Ascending aorta (tissue), 2 donors: ENCODE data around the gene GSG1. TPM values are rescaled to one million over a fixed set of nuclear protein-coding genes. Genes with fewer than 3 reads are reported as not detected.
"Not testable (repeated sequence)": the region's sequence is repeated elsewhere in the genome, so short reads cannot be mapped to it uniquely, and the experiment has no call there.

Experiments used
- DNase-seq, 2 donors: peaks; one replicate each; pipeline ENCODE4 v3.0.0-alpha.2; 2019; ENCODE audit warnings: low spot score in 2 of 2
- H3K27ac ChIP-seq, 2 donors: fragments of 200-600 bp; sonication (generic); one replicate each; pipeline ENCODE4 v1.5.1; 2016 to 2017; ENCODE audit warnings: mild to moderate bottlenecking in 1 of 2
- H3K27me3 ChIP-seq: fragments of 200-600 bp; sonication (generic); one replicate; pipeline ENCODE4 v1.5.1; 2017
- H3K36me3 ChIP-seq, 2 donors: fragments of 200-600 bp; sonication (generic); one replicate each; pipeline ENCODE4 v1.5.1; 2016
- H3K4me1 ChIP-seq, 2 donors: fragments of 200-600 bp; sonication (generic); one replicate each; pipeline ENCODE4 v1.5.1; 2016 to 2017; ENCODE audit warnings: mild to moderate bottlenecking in 1 of 2
- H3K4me3 ChIP-seq, 2 donors: fragments of 200-600 bp; sonication (generic); one replicate each; pipeline ENCODE4 v1.5.1; 2016 to 2017; ENCODE audit warnings: mild to moderate bottlenecking in 1 of 2
- H3K9me3 ChIP-seq, 2 donors: fragments of 200-600 bp; sonication (generic); one replicate each; pipeline ENCODE4 v1.5.1; 2016
- CTCF ChIP-seq, 3 experiments: fragments of 200-600 bp in 2 of 3; fragments of 450-650 bp in 1 of 3; sonication (generic) in 2 of 3; IDR thresholded peaks; one replicate each; pipeline ENCODE4 v1.5.1; 2016 to 2019; ENCODE audit warnings: antibody characterized with exemption in 3 of 3, mild to moderate bottlenecking in 1 of 3, moderate library complexity in 1 of 3
- intact Hi-C: fragments of 100-400 bp; cut with DNase I; formaldehyde crosslinking; loops from one replicate; pipeline ENCODE4 v1.15.1; 2023
- total RNA-seq: library from RNA; depleted of rRNA; stranded (reverse); fragments of >200 nt; gene quantifications from one replicate; pipeline ENCODE4 v1.1.0, GENCODE V29; 2016

GSG1 gene
- total RNA-seq, 1 donor from 2014 or later = not detected

GRCh38 chr12:13060581-13060980 lies 42.9 kb downstream of the GSG1 start:
- Histone ChIP-seq H3K27me3 (no peaks in the 10 kb centered on the region), H3K27ac (no peak overlapping the region), H3K4me3 (no peak overlapping the region), H3K9me3 (no peaks in the 10 kb centered on the region), H3K36me3 (peaks cover 19 to 30% of the 10 kb centered on the region in 2 donors), H3K4me1 (no peaks in the 10 kb centered on the region)
- TF ChIP-seq CTCF (IDR thresholded peaks at IDR 0.05) = no peak
- intact Hi-C loops = no loop called here
- no peak for DNase-seq

- H3K9me3 ChIP-seq, DNase-seq, intact Hi-C loops, H3K4me1 ChIP-seq, H3K27ac ChIP-seq, H3K27me3 ChIP-seq, H3K4me3 ChIP-seq, H3K36me3 ChIP-seq: not testable (repeated sequence)
Measured at GRCh38 chr12:13053617-13054016, 49.9 kb downstream of the GSG1 start.

- intact Hi-C loops = no loop called here
- no peak for DNase-seq
- TF ChIP-seq CTCF (IDR thresholded peaks at IDR 0.05) = no peak
- peaks cover 0 to 2% of the 10 kb centered on the region in 2 donors for H3K4me1 ChIP-seq
- no peak overlapping the region for H3K4me3 ChIP-seq
- no peaks in the 10 kb centered on the region for H3K27me3 ChIP-seq
- no peak overlapping the region for H3K27ac ChIP-seq
- H3K36me3 ChIP-seq = peaks cover 0 to 9% of the 10 kb centered on the region in 2 donors
- no peaks in the 10 kb centered on the region for H3K9me3 ChIP-seq
Measured at GRCh38 chr12:13052421-13052820, 51.0 kb downstream of the GSG1 start.

GRCh38 chr12:13049816-13050215 lies 53.7 kb downstream of the GSG1 start:
- TF ChIP-seq CTCF (IDR thresholded peaks at IDR 0.05) = no peak
- H3K4me3 ChIP-seq = no peak overlapping the region
- H3K4me1 ChIP-seq = peaks cover 0 to 8% of the 10 kb centered on the region in 2 donors
- no peaks in the 10 kb centered on the region for H3K9me3 ChIP-seq
- intact Hi-C loops = no loop called here
- H3K27ac ChIP-seq = no peak overlapping the region
- H3K36me3 ChIP-seq = no peaks in the 10 kb centered on the region
- no peaks in the 10 kb centered on the region for H3K27me3 ChIP-seq
- no peak for DNase-seq

GRCh38 chr12:13046964-13047363 lies 56.5 kb downstream of the GSG1 start:
- Histone ChIP-seq H3K27me3 (no peaks in the 10 kb centered on the region), H3K4me3 (no peak overlapping the region), H3K4me1 (peaks cover 0 to 8% of the 10 kb centered on the region in 2 donors), H3K27ac (no peak overlapping the region), H3K36me3 (no peaks in the 10 kb centered on the region), H3K9me3 (no peaks in the 10 kb centered on the region)
- no peak for TF ChIP-seq CTCF (IDR thresholded peaks at IDR 0.05)
- intact Hi-C loops = no loop called here
- DNase-seq = no peak

- no peaks in the 10 kb centered on the region for H3K27me3 ChIP-seq
- no peak for DNase-seq
- no peaks in the 10 kb centered on the region for H3K36me3 ChIP-seq
- H3K27ac ChIP-seq = no peak overlapping the region
- intact Hi-C loops = loop anchor here (2.0 kb wide), 2 partner anchors 21 to 51 kb away; no protein-coding TSS in a partner anchor
- TF ChIP-seq CTCF (IDR thresholded peaks at IDR 0.05) = no peak
- H3K4me3 ChIP-seq = no peak overlapping the region
- peaks cover 0 to 6% of the 10 kb centered on the region in 2 donors for H3K4me1 ChIP-seq
- no peaks in the 10 kb centered on the region for H3K9me3 ChIP-seq
Measured at GRCh38 chr12:13045816-13046215, 57.7 kb downstream of the GSG1 start.
